Upper lobe of right lung (tissue), 1 donor: ENCODE data around the gene DSE. TPM values are rescaled to one million over a fixed set of nuclear protein-coding genes. Genes with fewer than 3 reads are reported as not detected.
"Not testable (repeated sequence)": the region's sequence is repeated elsewhere in the genome, so short reads cannot be mapped to it uniquely, and the experiment has no call there.

Experiments
- ATAC-seq: fragments of 200-7000 bp; cut with Tn5 transposase; one replicate; pipeline ENCODE4 v1.9.1; 2020; ENCODE audit warnings: mild to moderate bottlenecking, moderate library complexity
- DNase-seq: peaks from one replicate; pipeline ENCODE4 v3.0.0-alpha.2; 2020
- H3K27ac ChIP-seq: fragments of 200-600 bp; one replicate; pipeline ENCODE4 v1.8.0; 2022
- H3K27me3 ChIP-seq: fragments of 200-600 bp; one replicate; pipeline ENCODE4 v1.8.0; 2022; ENCODE audit warnings: mild to moderate bottlenecking
- H3K36me3 ChIP-seq: fragments of 200-600 bp; one replicate; pipeline ENCODE4 v1.8.0; 2022
- H3K4me1 ChIP-seq: fragments of 200-600 bp; one replicate; pipeline ENCODE4 v1.8.0; 2022
- H3K4me3 ChIP-seq: fragments of 200-600 bp; one replicate; pipeline ENCODE4 v1.8.0; 2022; ENCODE audit warnings: mild to moderate bottlenecking
- H3K9me3 ChIP-seq: fragments of 200-600 bp; one replicate; pipeline ENCODE4 v1.8.0; 2022
- intact Hi-C: fragments of 100-400 bp; cut with DNase I; formaldehyde crosslinking; loops from one replicate; pipeline ENCODE4 v1.11.0; 2022
- total RNA-seq: library from RNA; stranded (reverse); fragmentation: NEBNext Ultra II Directional; extraction: Animal tissue kit (Norgen Biotek cat#: 25700); gene quantifications from one replicate; pipeline ENCODE4 v1.2.1, GENCODE V29; 2021
- TF ChIP-seq, protein P1 (sequence below): fragments of 200-600 bp; IDR thresholded peaks from one replicate; pipeline ENCODE4 v1.8.0; 2022; ENCODE audit warnings: antibody characterized with exemption
- donor health status: DM: no; HTN: yes; CAD: no; lungs with severe emphysema.

DSE gene
- total RNA-seq, 1 donor from 2014 or later, result 47.6 TPM

DNA sequence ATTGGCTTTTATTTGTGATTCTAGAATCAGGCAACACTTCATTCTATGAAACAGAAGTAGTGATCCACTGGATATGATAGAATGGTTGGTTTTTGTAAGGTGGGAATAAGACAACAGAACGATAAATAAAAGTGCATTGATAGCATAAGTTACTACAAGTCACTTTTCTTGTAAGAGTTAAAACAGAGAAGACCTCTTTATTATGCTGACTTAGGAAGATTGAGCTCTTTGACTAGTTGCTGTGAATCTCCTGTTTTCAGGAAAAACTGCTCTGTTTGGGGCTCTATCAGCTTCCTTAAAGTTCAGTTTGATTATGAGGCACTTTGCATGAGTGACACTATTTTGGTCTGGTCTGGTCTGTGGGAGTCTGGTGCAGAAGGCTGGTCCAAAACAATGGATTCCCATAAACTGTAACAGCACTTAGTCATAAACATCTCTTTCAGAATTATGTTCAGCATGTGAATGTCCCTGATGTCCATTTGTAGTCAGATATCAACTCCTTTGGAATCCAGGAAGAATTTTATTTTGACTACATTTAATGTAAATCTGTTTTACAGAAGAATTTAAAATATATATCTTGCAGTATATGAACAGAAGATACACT, 35.0 kb upstream of the DSE start:
- no peaks in the 10 kb centered on the region for H3K36me3 ChIP-seq
- DNase-seq, result no peak
- no peaks in the 10 kb centered on the region for H3K9me3 ChIP-seq
- ATAC-seq, result no peak
- H3K27me3 ChIP-seq, result no peaks in the 10 kb centered on the region
- no peak overlapping the region for H3K27ac ChIP-seq
- H3K4me1 ChIP-seq, result no peaks in the 10 kb centered on the region
- TF ChIP-seq, protein P1, sequence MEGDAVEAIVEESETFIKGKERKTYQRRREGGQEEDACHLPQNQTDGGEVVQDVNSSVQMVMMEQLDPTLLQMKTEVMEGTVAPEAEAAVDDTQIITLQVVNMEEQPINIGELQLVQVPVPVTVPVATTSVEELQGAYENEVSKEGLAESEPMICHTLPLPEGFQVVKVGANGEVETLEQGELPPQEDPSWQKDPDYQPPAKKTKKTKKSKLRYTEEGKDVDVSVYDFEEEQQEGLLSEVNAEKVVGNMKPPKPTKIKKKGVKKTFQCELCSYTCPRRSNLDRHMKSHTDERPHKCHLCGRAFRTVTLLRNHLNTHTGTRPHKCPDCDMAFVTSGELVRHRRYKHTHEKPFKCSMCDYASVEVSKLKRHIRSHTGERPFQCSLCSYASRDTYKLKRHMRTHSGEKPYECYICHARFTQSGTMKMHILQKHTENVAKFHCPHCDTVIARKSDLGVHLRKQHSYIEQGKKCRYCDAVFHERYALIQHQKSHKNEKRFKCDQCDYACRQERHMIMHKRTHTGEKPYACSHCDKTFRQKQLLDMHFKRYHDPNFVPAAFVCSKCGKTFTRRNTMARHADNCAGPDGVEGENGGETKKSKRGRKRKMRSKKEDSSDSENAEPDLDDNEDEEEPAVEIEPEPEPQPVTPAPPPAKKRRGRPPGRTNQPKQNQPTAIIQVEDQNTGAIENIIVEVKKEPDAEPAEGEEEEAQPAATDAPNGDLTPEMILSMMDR, result no peak
- intact Hi-C loops, result no loop called here
- H3K4me3 ChIP-seq, result no peak overlapping the region

DNA sequence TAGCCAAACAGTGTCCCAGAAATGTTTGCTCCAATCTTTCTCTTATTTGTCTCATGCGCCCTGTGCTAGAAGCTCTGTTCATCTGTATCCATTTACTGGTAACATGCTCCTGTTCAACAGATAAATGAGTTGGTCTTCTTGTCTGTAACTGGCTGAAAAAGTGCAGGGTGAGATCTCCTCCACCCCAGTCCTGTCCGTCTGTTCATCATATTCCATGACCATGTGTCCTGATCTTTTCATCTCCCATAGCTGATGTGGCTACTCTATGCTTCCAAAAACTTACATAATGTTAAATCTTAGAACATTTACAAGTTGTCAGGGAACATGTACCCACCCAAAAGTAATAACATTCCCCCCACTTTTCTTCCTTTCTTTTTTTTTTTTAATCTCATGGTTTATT, 31.8 kb upstream of the DSE start:
- TF ChIP-seq, protein P1, result no peak
- DNase-seq (no peak), ATAC-seq (no peak)
- Histone ChIP-seq H3K9me3 (no peaks in the 10 kb centered on the region), H3K36me3 (no peaks in the 10 kb centered on the region), H3K4me1 (no peaks in the 10 kb centered on the region), H3K4me3 (no peak overlapping the region), H3K27me3 (no peaks in the 10 kb centered on the region), H3K27ac (no peak overlapping the region)
- intact Hi-C loops, result no loop called here

DNA sequence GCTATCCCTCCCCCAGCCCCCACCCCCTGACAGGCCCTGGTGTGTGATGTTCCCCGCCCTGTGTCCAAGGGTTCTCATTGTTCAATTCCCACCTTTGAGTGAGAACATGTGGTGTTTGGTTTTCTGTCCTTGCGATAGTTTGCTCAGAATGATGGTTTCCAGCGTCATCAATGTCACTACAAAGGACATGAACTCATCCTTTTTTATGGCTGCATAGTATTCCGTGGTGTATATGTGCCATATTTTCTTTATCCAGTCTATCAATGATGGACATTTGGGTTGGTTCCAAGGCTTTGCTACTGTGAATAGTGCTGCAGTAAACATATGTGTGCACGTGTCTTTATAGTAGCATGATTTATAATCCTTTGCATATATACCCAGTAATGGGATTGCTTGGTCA, 30.1 kb upstream of the DSE start:
- intact Hi-C loops, H3K27me3 ChIP-seq, DNase-seq, H3K36me3 ChIP-seq, H3K4me3 ChIP-seq, H3K27ac ChIP-seq, H3K9me3 ChIP-seq, ATAC-seq, H3K4me1 ChIP-seq: not testable (repeated sequence)

DNA sequence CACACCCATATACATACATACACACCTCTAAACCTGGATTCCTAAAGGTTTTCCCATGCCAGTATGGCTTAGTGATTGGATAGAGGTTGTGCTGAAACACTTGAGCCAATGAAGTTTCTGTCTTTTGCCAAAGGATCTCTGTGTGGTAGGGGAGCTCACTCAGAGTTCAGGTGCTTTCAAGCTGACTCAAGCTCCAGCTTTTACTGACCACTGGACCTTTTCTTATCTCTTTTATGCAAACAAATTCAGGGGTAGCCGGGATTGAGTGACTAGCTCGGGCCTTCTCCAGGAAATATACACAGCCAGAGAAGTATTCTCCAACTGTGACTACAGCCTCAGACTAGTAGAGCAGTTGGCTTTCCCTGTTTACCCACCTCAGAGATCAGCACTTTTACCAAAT, 21.5 kb upstream of the DSE start:
- Histone ChIP-seq H3K9me3 (no peaks in the 10 kb centered on the region), H3K4me3 (no peak overlapping the region), H3K4me1 (peaks cover 13% of the 10 kb centered on the region), H3K36me3 (no peaks in the 10 kb centered on the region), H3K27ac (no peak overlapping the region), H3K27me3 (no peaks in the 10 kb centered on the region)
- TF ChIP-seq, protein P1, result no peak
- ATAC-seq (no peak), DNase-seq (no peak)
- intact Hi-C loops, result no loop called here

DNA sequence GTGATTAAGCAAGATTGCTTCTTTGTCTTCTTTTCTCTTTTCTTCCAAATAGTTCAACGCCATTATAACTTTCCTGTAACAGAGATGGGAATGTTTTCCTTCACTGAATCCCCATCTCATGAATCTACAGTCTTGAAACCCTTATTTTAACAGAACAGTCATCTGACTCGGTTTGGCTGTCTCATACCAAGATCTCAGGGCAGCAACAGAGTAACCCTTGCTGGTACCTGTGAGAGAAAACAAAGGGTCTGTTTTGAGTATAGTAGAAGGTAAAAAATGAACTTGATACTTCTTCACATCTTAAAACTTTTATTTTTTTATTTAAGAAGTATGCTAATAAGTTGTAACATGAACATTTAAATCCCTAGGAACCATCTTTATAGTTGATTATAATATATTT, 19.6 kb upstream of the DSE start:
- DNase-seq, result no peak
- Histone ChIP-seq H3K9me3 (no peaks in the 10 kb centered on the region), H3K4me3 (no peak overlapping the region), H3K4me1 (peaks cover 13% of the 10 kb centered on the region), H3K36me3 (no peaks in the 10 kb centered on the region), H3K27me3 (no peaks in the 10 kb centered on the region), H3K27ac (no peak overlapping the region)
- TF ChIP-seq, protein P1, result no peak
- ATAC-seq, result no peak
- intact Hi-C loops, result no loop called here

DNA sequence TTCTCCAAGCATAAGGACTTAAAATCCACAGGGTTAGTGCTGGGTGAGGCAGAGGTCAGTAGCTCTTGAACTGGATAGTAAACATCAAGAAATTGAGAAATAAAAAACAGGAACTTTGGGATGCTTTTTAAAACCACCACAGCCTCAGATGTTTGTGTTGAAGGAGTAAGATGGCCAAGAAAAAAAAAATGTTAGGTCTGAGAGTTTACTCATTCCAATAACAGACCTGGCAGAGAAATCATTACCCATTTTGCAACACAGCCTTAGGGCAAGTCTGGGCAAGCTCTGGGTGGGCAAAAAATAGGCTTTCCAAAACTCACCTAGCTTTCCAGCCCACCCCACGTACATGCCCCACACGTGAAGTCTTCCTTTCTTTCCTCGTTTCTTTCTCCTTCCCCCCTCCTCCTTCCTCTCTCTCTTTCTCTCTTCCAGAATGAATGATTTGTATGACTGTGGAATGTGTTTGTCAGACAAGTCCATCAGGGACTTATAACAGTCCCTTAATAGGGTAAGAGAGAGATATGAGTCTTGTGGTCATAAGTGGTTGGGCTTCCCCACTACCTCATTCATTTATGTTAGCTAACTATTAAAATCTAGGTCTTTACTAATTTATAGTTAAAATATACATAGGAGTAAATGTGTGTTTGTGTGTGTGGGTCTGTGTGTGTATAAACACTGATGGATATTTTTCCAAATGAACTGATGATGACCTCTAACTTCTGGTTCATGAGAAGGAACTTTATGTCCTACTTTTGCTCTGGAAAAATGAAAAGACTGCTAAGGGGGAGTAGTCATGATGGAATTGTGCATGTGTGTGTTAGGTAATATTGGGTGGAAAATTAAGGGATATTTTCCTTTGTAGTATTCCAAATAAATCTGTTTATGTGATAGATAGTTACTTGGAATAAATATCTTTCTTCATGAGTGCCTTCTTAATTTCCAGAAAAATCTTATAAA, 18.0 kb upstream of the DSE start:
- ATAC-seq (peak; percentile 59), DNase-seq (no peak)
- H3K27me3 ChIP-seq, result no peaks in the 10 kb centered on the region
- peak overlapping the region; percentile 45 for H3K27ac ChIP-seq
- intact Hi-C loops, result no loop called here
- H3K9me3 ChIP-seq, result no peaks in the 10 kb centered on the region
- TF ChIP-seq, protein P1, result no peak
- H3K4me1 ChIP-seq, result peaks cover 13% of the 10 kb centered on the region
- H3K4me3 ChIP-seq, result no peak overlapping the region
- H3K36me3 ChIP-seq, result no peaks in the 10 kb centered on the region
